ENCODE results near the gene SCGB2A2. TPM values are rescaled to one million over a fixed set of nuclear protein-coding genes. Genes with fewer than 3 reads are reported as not detected.
A peak's percentile ranks its signal among the peaks of the same experiment; 100 is the strongest.

Gene SCGB2A2
- total RNA-seq, 2 donors from 2014 or later = not detected

GRCh38 chr11:62273284-62273683 is 3.3 kb downstream of the SCGB2A2 start:
- Mint-ChIP-seq H3K4me3 (no peak overlapping the region), H3K36me3 (ENCODE audit: low read depth) (no peaks in the 10 kb centered on the region), H3K27me3 (ENCODE audit: insufficient read depth) (peaks cover 7% of the 10 kb centered on the region), H3K27ac (no peak overlapping the region), H3K4me1 (no peaks in the 10 kb centered on the region), H3K9me3 (peaks cover 19% of the 10 kb centered on the region)
- Histone ChIP-seq H3K27ac (ENCODE audit: low read depth, low read length) (no peak overlapping the region), H3K4me3 (ENCODE audit: low read length) (no peak overlapping the region), H3K9ac (ENCODE audit: extremely low read depth, low read length, poor library complexity, severe bottlenecking) (no peak overlapping the region), H3K36me3 (ENCODE audit: control insufficient read depth, insufficient read depth, low read length) (no peaks in the 10 kb centered on the region), H3K4me1 (ENCODE audit: control insufficient read depth, insufficient read depth, low read length) (no peaks in the 10 kb centered on the region), H3K27me3 (ENCODE audit: control insufficient read depth, insufficient read depth, low read length, poor library complexity, severe bottlenecking) (no peaks in the 10 kb centered on the region), H3K9me3 (ENCODE audit: control insufficient read depth, low read length) (no peaks in the 10 kb centered on the region)
- no peak for TF ChIP-seq CTCF (conservative IDR thresholded peaks at IDR 0.05)
- DNase-seq = no peak
- WGBS, 2 experiments (ENCODE audit: insufficient coverage in 1 of 2, insufficient read length in 1 of 2) = 50 to 91% methylated on average over 1 to 5 of the region's 5 CpGs

DNA sequence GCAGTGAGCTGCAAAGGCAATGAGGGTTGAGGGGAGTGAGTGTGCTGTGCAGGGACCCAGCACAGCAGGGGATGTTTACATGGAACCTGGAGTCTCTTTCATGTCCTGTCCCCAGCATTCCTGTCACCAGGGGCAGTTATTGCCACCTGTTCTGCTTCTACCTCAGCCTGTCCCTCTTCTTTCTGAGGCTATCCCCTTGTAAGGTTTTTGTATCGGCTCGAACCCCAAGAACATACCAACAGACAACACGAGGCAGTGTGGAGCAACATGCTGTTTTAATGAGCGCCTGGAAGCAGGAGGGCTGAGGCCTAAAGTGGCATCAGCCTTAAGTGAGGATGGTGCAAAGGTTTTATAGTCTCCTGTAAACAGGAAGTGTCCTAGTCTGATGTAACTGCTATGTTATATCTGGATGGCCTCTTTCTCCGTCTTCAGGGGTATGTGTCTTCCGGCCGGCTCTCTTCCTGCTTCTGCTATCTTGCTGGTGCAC is 3.9 kb downstream of the SCGB2A2 start:
- H3K4me3 Mint-ChIP-seq = no peak overlapping the region
- Histone ChIP-seq H3K4me3 (ENCODE audit: low read length) (no peak overlapping the region), H3K4me1 (ENCODE audit: control insufficient read depth, insufficient read depth, low read length) (no peaks in the 10 kb centered on the region), H3K9me3 (ENCODE audit: control insufficient read depth, low read length) (no peaks in the 10 kb centered on the region), H3K9ac (ENCODE audit: extremely low read depth, low read length, poor library complexity, severe bottlenecking) (no peak overlapping the region), H3K27ac (ENCODE audit: low read depth, low read length) (no peak overlapping the region), H3K27me3 (ENCODE audit: control insufficient read depth, insufficient read depth, low read length, poor library complexity, severe bottlenecking) (no peaks in the 10 kb centered on the region), H3K36me3 (ENCODE audit: control insufficient read depth, insufficient read depth, low read length) (no peaks in the 10 kb centered on the region)
- no peaks in the 10 kb centered on the region for H3K4me1 Mint-ChIP-seq
- no peak overlapping the region for H3K27ac Mint-ChIP-seq
- peak; percentile 73 for DNase-seq
- TF ChIP-seq CTCF (conservative IDR thresholded peaks at IDR 0.05) = peak; percentile 55
- WGBS, 2 experiments (ENCODE audit: insufficient coverage in 1 of 2, insufficient read length in 1 of 2) = 88 to 95% methylated on average over 5 to 7 of the region's 7 CpGs
- H3K27me3 Mint-ChIP-seq (ENCODE audit: insufficient read depth) = peaks cover 7% of the 10 kb centered on the region
- no peaks in the 10 kb centered on the region for H3K36me3 Mint-ChIP-seq (ENCODE audit: low read depth)
- H3K9me3 Mint-ChIP-seq = peaks cover 19% of the 10 kb centered on the region

DNA sequence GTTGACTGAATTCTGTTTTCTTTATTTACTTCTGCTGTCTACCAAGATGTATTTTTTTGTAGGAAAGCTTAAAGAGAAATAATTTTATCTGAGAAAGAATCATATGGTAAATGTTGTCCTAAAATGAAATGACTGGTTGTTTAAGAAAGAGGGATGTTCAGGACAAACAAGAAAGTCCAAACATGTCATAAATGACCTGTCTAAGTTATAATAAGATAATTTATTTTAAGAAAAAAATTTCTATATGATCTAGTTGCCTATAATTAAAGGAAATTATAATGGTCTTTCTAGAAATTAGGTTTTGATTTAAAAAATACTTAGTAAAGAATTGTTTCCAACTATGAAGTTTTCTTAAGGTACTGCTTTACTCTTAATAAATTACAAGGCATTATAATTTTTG is 10.5 kb downstream of the SCGB2A2 start:
- Mint-ChIP-seq H3K27me3 (ENCODE audit: insufficient read depth) (no peaks in the 10 kb centered on the region), H3K36me3 (ENCODE audit: low read depth) (peaks cover 2% of the 10 kb centered on the region), H3K4me1 (no peaks in the 10 kb centered on the region), H3K9me3 (peaks cover 45% of the 10 kb centered on the region), H3K27ac (no peak overlapping the region), H3K4me3 (no peak overlapping the region)
- no peaks in the 10 kb centered on the region for H3K27me3 ChIP-seq (ENCODE audit: control insufficient read depth, insufficient read depth, low read length, poor library complexity, severe bottlenecking)
- peak overlapping the region; percentile 60 for H3K4me3 ChIP-seq (ENCODE audit: low read length)
- no peak for DNase-seq
- H3K27ac ChIP-seq (ENCODE audit: low read depth, low read length) = no peak overlapping the region
- H3K9me3 ChIP-seq (ENCODE audit: control insufficient read depth, low read length) = peaks cover 41% of the 10 kb centered on the region
- TF ChIP-seq CTCF (conservative IDR thresholded peaks at IDR 0.05) = no peak
- H3K4me1 ChIP-seq (ENCODE audit: control insufficient read depth, insufficient read depth, low read length) = no peaks in the 10 kb centered on the region
- H3K36me3 ChIP-seq (ENCODE audit: control insufficient read depth, insufficient read depth, low read length) = no peaks in the 10 kb centered on the region
- no peak overlapping the region for H3K9ac ChIP-seq (ENCODE audit: extremely low read depth, low read length, poor library complexity, severe bottlenecking)

Data from endodermal cell (in vitro differentiated cells).